CMK (cell line): ENCODE measurements around the gene SHMT2.

ENCODE experiments used
- DNase-seq: peaks from one replicate; pipeline ENCODE4 v3.0.0-alpha.2; 2010; ENCODE audit warnings: low read depth

Gene SHMT2

DNA sequence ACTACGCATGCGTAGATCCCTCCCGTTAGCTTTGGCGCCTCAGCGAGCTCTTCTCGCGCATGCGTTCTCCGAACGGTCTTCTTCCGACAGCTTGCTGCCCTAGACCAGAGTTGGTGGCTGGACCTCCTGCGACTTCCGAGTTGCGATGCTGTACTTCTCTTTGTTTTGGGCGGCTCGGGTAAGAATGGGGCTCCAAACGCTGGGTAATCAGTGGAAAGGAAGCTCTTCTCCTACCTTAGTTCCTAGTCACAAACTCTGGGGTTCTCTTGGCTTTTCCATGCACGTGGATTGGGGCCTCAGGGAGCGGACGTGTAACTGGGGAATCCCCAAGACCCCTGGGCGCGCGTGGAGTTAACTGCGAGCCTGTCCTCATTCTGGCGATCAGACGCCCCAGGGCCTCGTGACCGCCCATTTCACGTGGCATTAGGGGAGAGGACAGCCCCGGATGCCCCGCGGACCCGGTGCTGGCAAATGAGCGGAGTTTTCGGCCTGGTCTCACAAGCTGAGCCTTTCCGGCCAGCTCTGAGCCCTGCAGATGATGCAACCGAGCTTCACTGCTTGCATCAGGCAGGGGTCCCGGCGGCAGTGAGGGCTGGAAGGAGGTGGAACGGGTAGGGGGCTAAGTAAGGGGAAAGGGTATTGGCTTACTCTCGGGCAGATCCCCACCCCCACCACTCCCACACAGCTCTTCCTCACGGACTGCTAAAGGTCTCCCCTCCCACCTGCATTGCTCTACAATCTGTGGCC lies at the start of gene SHMT2:
TSS of gene SHMT2 (plus strand) at position 78 of the 747 bp plus-strand sequence. CDS start at position 146, 68 bp downstream.
- peak; percentile 86 for DNase-seq

DNA sequence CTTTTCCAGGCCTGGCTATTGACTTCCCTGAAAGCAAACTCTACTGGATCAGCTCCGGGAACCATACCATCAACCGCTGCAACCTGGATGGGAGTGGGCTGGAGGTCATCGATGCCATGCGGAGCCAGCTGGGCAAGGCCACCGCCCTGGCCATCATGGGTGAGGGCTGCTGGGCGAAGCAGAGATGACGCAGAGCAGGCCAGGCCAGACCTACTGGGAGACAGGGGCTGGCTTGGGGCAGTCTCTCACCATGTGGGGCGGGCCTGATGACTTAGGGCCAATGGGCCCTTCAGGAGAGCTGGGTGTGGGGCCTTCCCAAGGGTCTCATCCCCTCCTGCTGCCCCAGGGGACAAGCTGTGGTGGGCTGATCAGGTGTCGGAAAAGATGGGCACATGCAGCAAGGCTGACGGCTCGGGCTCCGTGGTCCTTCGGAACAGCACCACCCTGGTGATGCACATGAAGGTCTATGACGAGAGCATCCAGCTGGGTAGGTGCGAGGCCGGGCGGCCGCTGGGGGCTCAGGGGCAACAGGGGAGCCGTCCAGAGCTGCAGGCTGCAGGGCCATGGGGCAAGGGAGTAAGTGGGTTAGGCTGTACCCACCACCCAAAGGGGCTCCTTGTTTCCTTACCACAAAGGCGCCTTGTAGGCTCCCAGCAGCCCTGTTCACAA lies 49.1 kb upstream of the SHMT2 start:
- DNase-seq: no peak

DNA sequence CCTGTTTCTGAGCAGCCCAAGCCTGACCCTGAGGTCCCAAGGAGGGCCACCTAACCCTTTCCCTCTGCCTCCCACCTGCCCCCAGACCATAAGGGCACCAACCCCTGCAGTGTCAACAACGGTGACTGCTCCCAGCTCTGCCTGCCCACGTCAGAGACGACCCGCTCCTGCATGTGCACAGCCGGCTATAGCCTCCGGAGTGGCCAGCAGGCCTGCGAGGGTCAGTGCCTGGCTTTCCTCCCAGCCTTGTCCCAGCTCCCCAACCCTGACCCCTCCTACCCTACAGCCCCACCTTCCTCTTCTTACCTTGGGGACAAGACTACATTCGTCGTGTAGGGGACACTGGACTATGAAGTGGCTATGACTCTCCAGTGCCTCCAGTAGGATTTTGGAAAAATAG lies 48.4 kb upstream of the SHMT2 start:
- DNase-seq: no peak

DNA sequence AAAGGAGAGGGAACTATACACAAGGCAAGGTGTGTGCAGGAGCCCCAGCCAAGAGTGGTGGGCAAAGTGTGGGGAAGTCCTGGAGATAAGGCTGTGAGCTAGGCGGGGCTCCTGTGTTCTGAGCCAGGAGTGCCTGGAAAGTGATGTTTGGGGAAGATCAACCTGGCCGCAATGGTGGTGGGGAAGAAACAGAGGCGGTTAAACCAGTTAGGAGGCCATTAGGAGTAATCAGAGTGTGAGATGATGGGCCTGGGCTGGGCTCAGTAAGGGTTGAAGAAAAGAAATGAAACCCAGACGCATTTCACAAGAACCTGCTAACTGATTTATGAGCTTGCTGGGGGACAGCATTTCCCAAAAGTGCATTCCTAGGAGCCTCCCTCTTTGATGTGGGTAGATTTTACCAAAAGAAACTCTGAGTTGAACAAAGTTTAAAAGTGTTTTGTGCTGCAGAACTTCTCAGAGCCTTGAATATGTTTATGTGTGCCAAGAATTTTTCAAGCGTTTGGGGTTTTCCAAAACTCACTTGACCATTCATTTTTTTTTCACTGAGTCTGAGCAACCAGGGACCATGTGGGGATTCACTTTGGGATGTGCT lies 47.9 kb upstream of the SHMT2 start:
- DNase-seq: no peak

- peak; percentile 30 for DNase-seq
These were observed 46.5 kb upstream of the SHMT2 start for GRCh38 chr12:57182918-57183575.

- DNase-seq: no peak
These were observed 45.4 kb upstream of the SHMT2 start for GRCh38 chr12:57183939-57184725.

- no peak for DNase-seq
These were observed 44.1 kb upstream of the SHMT2 start for GRCh38 chr12:57185403-57185802.

GRCh38 chr12:57185906-57186508 lies 43.5 kb upstream of the SHMT2 start:
- DNase-seq: no peak

DNA sequence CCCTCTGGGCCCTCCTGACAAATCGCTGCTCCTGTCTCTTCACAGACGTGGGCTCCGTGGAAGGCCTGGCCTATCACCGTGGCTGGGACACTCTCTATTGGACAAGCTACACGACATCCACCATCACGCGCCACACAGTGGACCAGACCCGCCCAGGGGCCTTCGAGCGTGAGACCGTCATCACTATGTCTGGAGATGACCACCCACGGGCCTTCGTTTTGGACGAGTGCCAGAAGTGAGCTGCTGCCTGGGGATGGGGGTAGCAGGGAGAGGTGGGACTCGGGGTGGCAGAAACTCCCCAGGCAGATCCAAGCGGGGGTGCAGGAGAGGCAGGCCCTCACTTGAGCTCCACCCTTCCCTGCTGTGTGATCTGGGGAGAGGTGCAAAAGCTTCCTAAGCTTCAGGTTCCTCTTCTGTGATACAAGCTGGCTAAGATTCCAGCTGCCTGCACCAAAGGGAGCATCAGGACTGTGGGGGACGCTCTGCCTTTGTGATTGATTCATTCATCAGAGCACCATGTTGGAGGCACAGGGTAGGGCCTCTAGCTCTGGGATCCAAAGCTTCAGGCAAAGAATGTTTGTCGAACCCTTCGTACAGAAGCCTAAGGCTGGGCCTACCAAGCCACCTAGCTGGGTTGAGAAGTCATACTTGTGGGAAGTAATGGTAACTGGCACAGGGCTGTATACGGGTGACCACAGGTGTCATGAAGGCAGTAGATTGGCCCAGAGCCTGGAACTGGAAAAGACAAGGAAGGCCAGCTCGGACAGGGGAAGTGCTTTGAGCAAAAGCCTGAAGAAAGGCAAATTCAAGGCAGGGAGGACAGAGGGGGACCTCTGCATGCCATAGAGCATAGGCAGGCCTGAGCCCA lies 42.1 kb upstream of the SHMT2 start:
- DNase-seq: no peak

DNA sequence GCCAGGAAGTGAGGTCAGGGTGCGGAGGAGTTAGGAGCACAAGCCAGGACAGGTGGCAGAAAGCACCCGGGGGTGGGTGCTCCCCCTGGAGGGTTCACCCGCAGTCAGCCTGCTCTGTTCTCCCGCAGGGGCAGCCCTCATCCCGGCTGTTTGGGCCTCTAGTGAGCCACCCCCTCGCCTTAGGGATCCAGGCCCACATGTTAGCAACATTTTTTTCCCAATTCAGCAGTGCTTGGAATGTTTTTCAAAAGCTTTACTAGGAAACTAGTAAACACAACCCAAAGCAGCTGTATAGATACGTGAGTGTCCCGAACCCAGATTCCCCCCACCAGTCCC lies 41.5 kb upstream of the SHMT2 start:
- no peak for DNase-seq

DNA sequence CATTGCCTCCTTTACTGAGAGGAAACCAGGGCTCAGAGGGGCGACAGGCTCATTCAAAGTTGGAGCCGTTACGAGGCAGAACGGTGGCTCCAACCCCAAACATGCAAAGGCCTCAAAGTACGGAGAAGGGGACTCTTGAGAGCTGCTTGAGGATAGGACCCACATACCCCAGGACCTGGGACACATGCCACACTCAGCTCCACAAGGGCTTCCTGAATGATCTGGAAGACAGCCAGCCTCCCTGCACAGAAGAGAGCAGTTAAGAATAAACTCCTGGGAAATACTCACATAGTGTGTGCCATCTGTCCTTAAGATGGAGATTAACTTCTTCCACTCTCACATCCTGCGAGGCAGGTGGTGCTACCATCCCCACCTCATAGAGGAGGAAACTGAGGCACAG lies 39.5 kb upstream of the SHMT2 start:
- DNase-seq: no peak

- no peak for DNase-seq
These were observed 38.7 kb upstream of the SHMT2 start for GRCh38 chr12:57190821-57191220.

DNA sequence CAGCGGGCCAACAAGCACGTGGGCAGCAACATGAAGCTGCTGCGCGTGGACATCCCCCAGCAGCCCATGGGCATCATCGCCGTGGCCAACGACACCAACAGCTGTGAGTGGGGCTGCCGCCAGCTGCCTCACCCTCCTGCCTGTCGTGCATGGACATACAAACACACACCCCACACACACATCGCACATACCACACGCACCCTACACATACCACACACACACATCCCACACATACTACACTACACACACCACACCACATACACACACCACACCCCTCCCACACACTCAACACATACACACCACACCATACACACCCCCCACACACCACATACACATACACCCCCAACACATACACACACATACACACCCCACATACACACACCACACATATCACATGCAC lies 38.1 kb upstream of the SHMT2 start:
- no peak for DNase-seq

DNA sequence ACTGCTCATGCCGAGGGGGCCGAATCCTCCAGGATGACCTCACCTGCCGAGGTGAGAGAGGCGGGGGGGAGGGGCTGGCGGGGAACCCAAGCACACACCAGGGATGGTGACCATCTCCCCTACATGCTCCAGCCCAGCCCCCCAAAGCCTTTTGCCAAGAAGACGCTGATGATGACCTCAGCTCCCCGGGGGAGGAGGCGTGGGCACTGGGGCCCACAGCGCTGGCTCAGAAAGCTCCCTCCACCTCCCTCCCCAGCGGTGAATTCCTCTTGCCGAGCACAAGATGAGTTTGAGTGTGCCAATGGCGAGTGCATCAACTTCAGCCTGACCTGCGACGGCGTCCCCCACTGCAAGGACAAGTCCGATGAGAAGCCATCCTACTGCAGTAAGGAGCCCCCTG lies 36.6 kb upstream of the SHMT2 start:
- DNase-seq: no peak

DNA sequence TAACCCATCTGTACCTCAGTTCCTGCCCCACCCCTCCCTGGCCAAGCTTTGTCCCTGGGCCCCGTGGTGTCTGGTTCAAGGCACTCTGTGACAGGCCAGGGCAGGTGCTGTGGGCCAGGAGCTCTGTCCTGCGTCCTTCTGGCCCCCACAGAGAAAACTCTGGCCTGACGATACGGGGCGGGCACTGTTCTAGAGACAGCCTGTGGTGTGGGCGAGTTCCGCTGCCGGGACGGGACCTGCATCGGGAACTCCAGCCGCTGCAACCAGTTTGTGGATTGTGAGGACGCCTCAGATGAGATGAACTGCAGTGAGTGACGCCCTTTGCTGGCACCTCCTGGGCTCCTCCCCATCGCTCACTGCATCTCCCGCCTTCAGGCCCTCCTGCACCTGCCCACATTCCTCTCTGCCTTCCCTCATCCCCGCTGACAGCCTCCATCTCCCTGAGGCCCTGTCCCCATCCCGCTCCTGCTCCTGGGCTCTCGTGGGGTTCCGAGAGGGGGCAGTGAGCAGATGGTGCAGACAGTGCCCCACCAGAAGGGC lies 35.7 kb upstream of the SHMT2 start:
- DNase-seq: no peak

- no peak for DNase-seq
These were observed 35.3 kb upstream of the SHMT2 start for GRCh38 chr12:57194253-57194652.

GRCh38 chr12:57195186-57195585 lies 34.3 kb upstream of the SHMT2 start:
- DNase-seq: no peak

DNA sequence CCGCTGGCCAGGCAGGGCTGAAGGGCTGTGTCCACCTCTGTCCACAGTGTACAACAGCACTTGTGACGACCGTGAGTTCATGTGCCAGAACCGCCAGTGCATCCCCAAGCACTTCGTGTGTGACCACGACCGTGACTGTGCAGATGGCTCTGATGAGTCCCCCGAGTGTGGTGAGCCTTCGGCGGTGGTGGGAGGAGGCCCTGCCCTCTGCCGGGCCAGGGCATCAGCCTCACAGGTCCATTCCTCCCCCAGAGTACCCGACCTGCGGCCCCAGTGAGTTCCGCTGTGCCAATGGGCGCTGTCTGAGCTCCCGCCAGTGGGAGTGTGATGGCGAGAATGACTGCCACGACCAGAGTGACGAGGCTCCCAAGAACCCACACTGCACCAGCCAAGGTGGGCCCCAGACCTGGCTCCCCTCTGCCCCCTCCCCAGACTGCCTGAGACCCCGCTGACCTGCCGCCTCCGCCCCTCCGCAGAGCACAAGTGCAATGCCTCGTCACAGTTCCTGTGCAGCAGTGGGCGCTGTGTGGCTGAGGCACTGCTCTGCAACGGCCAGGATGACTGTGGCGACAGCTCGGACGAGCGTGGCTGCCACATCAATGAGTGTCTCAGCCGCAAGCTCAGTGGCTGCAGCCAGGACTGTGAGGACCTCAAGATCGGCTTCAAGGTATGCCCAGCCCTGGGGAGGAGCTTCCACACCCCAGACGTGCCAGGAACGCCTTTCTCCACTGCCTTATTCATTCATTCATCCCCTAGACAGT lies 33.7 kb upstream of the SHMT2 start:
- no peak for DNase-seq

DNA sequence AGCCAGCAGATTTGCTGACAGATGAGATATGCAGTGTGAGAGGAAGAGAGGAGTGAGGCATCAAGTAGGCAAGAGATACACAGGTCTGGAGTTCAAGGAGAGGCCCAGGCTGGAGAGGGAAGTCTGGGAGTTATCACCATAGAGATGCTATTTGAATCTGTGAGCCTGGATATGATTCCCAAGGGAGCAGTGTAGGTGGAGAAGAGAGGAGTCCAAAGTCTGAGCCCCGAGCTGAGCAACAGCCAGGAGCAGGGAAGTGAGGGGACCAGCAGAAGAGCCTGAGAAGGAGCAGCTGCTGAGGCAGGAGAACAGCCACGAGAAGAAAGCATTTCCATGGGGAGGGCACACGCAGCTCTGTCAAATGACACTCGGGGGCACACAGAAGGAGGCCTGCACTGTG lies 33.1 kb upstream of the SHMT2 start:
- no peak for DNase-seq

DNA sequence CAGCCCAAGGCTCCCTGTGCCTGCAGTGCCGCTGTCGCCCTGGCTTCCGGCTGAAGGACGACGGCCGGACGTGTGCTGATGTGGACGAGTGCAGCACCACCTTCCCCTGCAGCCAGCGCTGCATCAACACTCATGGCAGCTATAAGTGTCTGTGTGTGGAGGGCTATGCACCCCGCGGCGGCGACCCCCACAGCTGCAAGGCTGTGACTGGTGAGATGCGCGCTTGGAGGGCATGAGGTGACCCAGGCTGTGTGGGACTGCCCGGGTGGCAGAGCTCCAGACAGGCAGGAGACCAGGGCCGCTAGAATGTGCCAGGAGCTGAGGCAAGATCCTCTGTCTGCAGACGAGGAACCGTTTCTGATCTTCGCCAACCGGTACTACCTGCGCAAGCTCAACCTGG lies 32.6 kb upstream of the SHMT2 start:
- no peak for DNase-seq
